GM12872 (cell line): ENCODE data around the gene PPP1R9B.
A peak's percentile ranks its signal among the peaks of the same experiment; 100 is the strongest.

Source experiments
- CTCF ChIP-seq: IDR thresholded peaks from 3 replicates; pipeline ENCODE4 v1.5.1; 2011; ENCODE audit warnings: low read depth, mild to moderate bottlenecking, low read length, moderate library complexity; ENCODE audit not compliant: insufficient read depth

PPP1R9B gene

GRCh38 chr17:50117202-50118051 is 33.0 kb downstream of the PPP1R9B start:
- peak; percentile 46; the same call in 2 of the 3 replicates for TF ChIP-seq CTCF

- no peak for TF ChIP-seq CTCF
These were observed 34.7 kb downstream of the PPP1R9B start for GRCh38 chr17:50115756-50116155.

- TF ChIP-seq CTCF: peak; percentile 84
These were observed 35.6 kb downstream of the PPP1R9B start for GRCh38 chr17:50114849-50115357.

- no peak for TF ChIP-seq CTCF
These were observed 36.1 kb downstream of the PPP1R9B start for GRCh38 chr17:50114401-50114800.

GRCh38 chr17:50113624-50114320 is 36.7 kb downstream of the PPP1R9B start:
- no peak for TF ChIP-seq CTCF

- TF ChIP-seq CTCF: no peak
These were observed 37.8 kb downstream of the PPP1R9B start for GRCh38 chr17:50112694-50113093.
